A549 (cell line): ENCODE measurements around the gene DACH1. TPM values are rescaled to one million over a fixed set of nuclear protein-coding genes. Genes with fewer than 3 reads are reported as not detected.

Experiments used
- ATAC-seq, 2 experiments: fragments of 200-7000 bp in 1 of 2; fragments of >200 bp in 1 of 2; cut with Nextera tagmentation in 1 of 2; cut with Tn5 transposase in 1 of 2; 3 replicates each; pipeline versions ENCODE4 v1.8.0 to v1.9.1; 2018 to 2020; ENCODE audit warnings: mild to moderate bottlenecking in 1 of 2, moderate library complexity in 1 of 2
- CTCF ChIA-PET: fragments of 300-600 bp; sonication (Branson Sonifier 250); formaldehyde crosslinking; extraction: SDS; loops from one replicate; lab custom pipeline; 2021; ENCODE audit warnings: antibody characterized with exemption, inconsistent platforms; lab: Yijun Ruan, JAX
- POLR2A ChIA-PET: fragments of 350-600 bp; formaldehyde crosslinking; extraction: SDS; loops from one replicate; lab custom pipeline; 2021; ENCODE audit warnings: antibody characterized with exemption, inconsistent platforms; lab: Yijun Ruan, JAX
- DNase-seq, 2 experiments: peaks; one replicate each; pipeline versions ENCODE4 v3.0.0 to v3.0.0-alpha.2; 2011 to 2016; ENCODE audit warnings: low read depth in 1 of 2, low spot score in 1 of 2
- FAIRE-seq: peaks from 2 replicates; lab custom pipeline; 2011; peaks lifted over from hg19 to GRCh38; lab: Jason Lieb, UNC
- H3K27ac ChIP-seq, 2 experiments: fragments of >200 bp; sonication (Bioruptor Twin); formaldehyde crosslinking; 3 replicates each; pipeline ENCODE4 v1.5.1; 2016 to 2017
- H3K4me1 ChIP-seq: fragments of >200 bp; sonication (Bioruptor Twin); formaldehyde crosslinking; 3 replicates; pipeline ENCODE4 v1.6.1; 2016
- H3K4me2 ChIP-seq: fragments of >200 bp; sonication (Bioruptor Twin); formaldehyde crosslinking; 3 replicates; pipeline ENCODE4 v1.6.1; 2016
- H3K4me3 ChIP-seq: fragments of >200 bp; sonication (Bioruptor Twin); formaldehyde crosslinking; 3 replicates; pipeline ENCODE4 v1.5.1; 2016
- H3K9me3 ChIP-seq: fragments of >200 bp; sonication (Bioruptor Twin); formaldehyde crosslinking; 3 replicates; pipeline ENCODE4 v1.6.1; 2016
- ATOH8 ChIP-seq: fragments of 250-450 bp; sonication (Bioruptor Pico); IDR thresholded peaks from 2 replicates; pipeline ENCODE4 v1.5.0; 2020; ENCODE audit warnings: low read depth, mild to moderate bottlenecking, moderate library complexity
- BHLHE40 ChIP-seq: IDR thresholded peaks from 2 replicates; pipeline ENCODE4 v1.6.1; 2012; ENCODE audit warnings: low read depth, low read length, inconsistent platforms
- CEBPB ChIP-seq, 2 experiments: fragments of >200 bp in 1 of 2; sonication (Bioruptor Twin) in 1 of 2; formaldehyde crosslinking in 1 of 2; IDR thresholded peaks; 2 replicates each; pipeline ENCODE4 v1.6.1; 2012 to 2016
- CHD4 ChIP-seq: fragments of 200-600 bp; sonication (generic); IDR thresholded peaks from 2 replicates; pipeline ENCODE4 v1.6.1; 2016; ENCODE audit warnings: antibody characterized with exemption, mild to moderate bottlenecking, borderline replicate concordance
- E2F6 ChIP-seq: IDR thresholded peaks from 2 replicates; pipeline ENCODE4 v1.6.1; 2012; ENCODE audit warnings: low read depth, borderline replicate concordance
- ELK1 ChIP-seq: fragments of 150-350 bp; IDR thresholded peaks from 2 replicates; pipeline ENCODE4 v1.6.1; 2014; ENCODE audit warnings: low read depth, mild to moderate bottlenecking, low read length
- FOSB ChIP-seq: fragments of 250-450 bp; sonication (Bioruptor Pico); IDR thresholded peaks from 2 replicates; pipeline ENCODE4 v1.5.0; 2020; ENCODE audit warnings: mild to moderate bottlenecking, moderate library complexity
- HDAC2 ChIP-seq: fragments of 200-600 bp; sonication (generic); IDR thresholded peaks from 2 replicates; pipeline ENCODE4 v1.6.1; 2016
- JUNB ChIP-seq: fragments of >200 bp; sonication (Bioruptor Twin); formaldehyde crosslinking; IDR thresholded peaks from 2 replicates; pipeline ENCODE4 v1.6.1; 2016
- KDM1A ChIP-seq: fragments of 200-600 bp; sonication (generic); IDR thresholded peaks from 2 replicates; pipeline ENCODE4 v1.6.1; 2016; ENCODE audit warnings: low read depth, mild to moderate bottlenecking
- MAFK ChIP-seq: fragments of 450-650 bp; IDR thresholded peaks from 2 replicates; pipeline ENCODE4 v1.6.1; 2014; ENCODE audit not compliant: partially characterized antibody
- MYC ChIP-seq: IDR thresholded peaks from 2 replicates; pipeline ENCODE4 v1.6.1; 2012; ENCODE audit warnings: mild to moderate bottlenecking, inconsistent platforms, low read length, improper control_type of control experiment, borderline replicate concordance
- NPAS2 ChIP-seq: fragments of 250-450 bp; sonication (Bioruptor Pico); IDR thresholded peaks from 2 replicates; pipeline ENCODE4 v1.8.0; 2022; ENCODE audit warnings: mild to moderate bottlenecking, moderate library complexity, borderline replicate concordance
- PBX3 ChIP-seq: IDR thresholded peaks from 2 replicates; pipeline ENCODE4 v1.6.1; 2012
- PHF8 ChIP-seq: fragments of 200-600 bp; sonication (generic); IDR thresholded peaks from 2 replicates; pipeline ENCODE4 v1.6.1; 2016; ENCODE audit warnings: low read depth, mild to moderate bottlenecking, antibody characterized with exemption, moderate library complexity, borderline replicate concordance
- POLR2AphosphoS2 ChIP-seq: conservative IDR thresholded peaks from 2 replicates; pipeline ENCODE4 v1.6.1; 2012; ENCODE audit warnings: low read length, improper control_type of control experiment, inconsistent platforms
- REST ChIP-seq: fragments of 200-600 bp; sonication (generic); IDR thresholded peaks from 2 replicates; pipeline ENCODE4 v1.6.1; 2016; ENCODE audit warnings: antibody characterized with exemption, mild to moderate bottlenecking, moderate library complexity
- RNF2 ChIP-seq: fragments of 200-600 bp; sonication (generic); IDR thresholded peaks from 2 replicates; pipeline ENCODE4 v1.6.1; 2016; ENCODE audit warnings: low read depth, mild to moderate bottlenecking, antibody characterized with exemption, moderate library complexity, borderline replicate concordance
- SMC3 ChIP-seq: fragments of >200 bp; sonication (Bioruptor Twin); formaldehyde crosslinking; IDR thresholded peaks from 3 replicates; pipeline ENCODE4 v1.6.1; 2018; ENCODE audit warnings: inconsistent platforms
- SREBF2 ChIP-seq: fragments of 450-650 bp; IDR thresholded peaks from 2 replicates; pipeline ENCODE4 v1.6.1; 2014; ENCODE audit warnings: mild to moderate bottlenecking, moderate library complexity
- TFCP2L1 ChIP-seq: fragments of 250-450 bp; sonication (Bioruptor Pico); IDR thresholded peaks from 2 replicates; pipeline ENCODE4 v1.5.0; 2021; ENCODE audit warnings: mild to moderate bottlenecking
- TP53 ChIP-seq: fragments of 250-450 bp; sonication (Bioruptor Pico); IDR thresholded peaks from 2 replicates; pipeline ENCODE4 v1.5.0; 2021; ENCODE audit warnings: mild to moderate bottlenecking, moderate library complexity
- ZNF302 ChIP-seq: fragments of 250-450 bp; sonication (Bioruptor Pico); IDR thresholded peaks from 2 replicates; pipeline ENCODE4 v1.9.0; 2021; ENCODE audit warnings: inconsistent platforms, mild to moderate bottlenecking, moderate library complexity
- ZSCAN20 ChIP-seq: fragments of 250-450 bp; sonication (Bioruptor Pico); IDR thresholded peaks from 2 replicates; pipeline ENCODE4 v1.8.0; 2022; ENCODE audit warnings: mild to moderate bottlenecking, moderate library complexity
- WGBS: methylation state at CpG from one replicate; pipeline ENCODE4 v1.1.6; 2017; ENCODE audit errors: missing lambda C conversion rate; 5-methylcytosine and 5-hydroxymethylcytosine counted together
- polyA plus RNA-seq, 4 experiments: library from polyadenylated mRNA; depleted of rRNA in 3 of 4; stranded (reverse); fragments of >200 nt; fragmentation: RNase III in 1 of 4; extraction: RNeasy Plus Mini Kit Qiagen cat#74134 plus additional on column Dnase treatment in 1 of 4; gene quantifications; 2 replicates in 3 of 4; 3 replicates in 1 of 4; pipeline ENCODE4 v1.2.3, GENCODE V29; 2011 to 2017

The DACH1 gene
- polyA plus RNA-seq, 2 of the 4 experiments (the other 2 are of a cell fraction), result not detected

- no peak for TF ChIP-seq SREBF2
- TF ChIP-seq NPAS2 (CRISPR knock-in tag), result no peak
- no peak for TF ChIP-seq BHLHE40
- TF ChIP-seq, all 56 proteins: peak for 0
- Histone ChIP-seq H3K4me1 (no peaks in the 10 kb centered on the region), H3K4me2 (no peak overlapping the region), H3K9me3 (no peaks in the 10 kb centered on the region), H3K4me3 (no peak overlapping the region), H3K27ac (no peak overlapping the region)
- ATAC-seq, result no peak
- DNase-seq, result no peak
- WGBS, result 14% methylated on average over 2 of the region's 2 CpGs
- CTCF ChIA-PET, result no interaction called here
- no peak for FAIRE-seq
- POLR2A ChIA-PET, result no interaction called here
Observed at GRCh38 chr13:71587193-71587592, 279.8 kb downstream of the DACH1 start.

- DNase-seq (no peak), FAIRE-seq (no peak), ATAC-seq (no peak)
- 4% methylated on average over 5 of the region's 5 CpGs for WGBS
- no peak for TF ChIP-seq HDAC2
- no peak for TF ChIP-seq MYC
- TF ChIP-seq POLR2AphosphoS2, result no peak
- TF ChIP-seq CHD4, result no peak
- no peak for TF ChIP-seq FOSB (CRISPR knock-in tag)
- TF ChIP-seq ZSCAN20 (CRISPR knock-in tag), result no peak
- TF ChIP-seq TP53, result no peak
- TF ChIP-seq KDM1A, result no peak
- TF ChIP-seq JUNB, result no peak
- TF ChIP-seq ATOH8 (CRISPR knock-in tag), result no peak
- no peak for TF ChIP-seq MAFK
- no peak for TF ChIP-seq PBX3
- TF ChIP-seq CEBPB (IDR thresholded peaks at IDR 0.05), result no peak
- no peak for TF ChIP-seq RNF2
- POLR2A ChIA-PET, result no interaction called here
- Histone ChIP-seq H3K4me1 (no peaks in the 10 kb centered on the region), H3K9me3 (no peaks in the 10 kb centered on the region), H3K4me3 (no peak overlapping the region), H3K4me2 (no peak overlapping the region), H3K27ac (no peak overlapping the region)
- CTCF ChIA-PET, result no interaction called here
Observed at GRCh38 chr13:71583581-71583980, 283.4 kb downstream of the DACH1 start.

- ATAC-seq (no peak), FAIRE-seq (no peak), DNase-seq (no peak)
- Histone ChIP-seq H3K4me2 (no peak overlapping the region), H3K9me3 (no peaks in the 10 kb centered on the region), H3K4me1 (no peaks in the 10 kb centered on the region), H3K4me3 (no peak overlapping the region), H3K27ac (no peak overlapping the region)
- 22% methylated on average over 3 of the region's 3 CpGs for WGBS
- TF ChIP-seq SREBF2, result no peak
- TF ChIP-seq TFCP2L1 (CRISPR knock-in tag), result no peak
- no peak for TF ChIP-seq MYC
- TF ChIP-seq NPAS2 (CRISPR knock-in tag), result no peak
- TF ChIP-seq E2F6, result no peak
- TF ChIP-seq ZNF302 (CRISPR knock-in tag), result no peak
- TF ChIP-seq SMC3, result no peak
- TF ChIP-seq REST, result no peak
- TF ChIP-seq ZSCAN20 (CRISPR knock-in tag), result no peak
- TF ChIP-seq ELK1, result no peak
- TF ChIP-seq PHF8, result no peak
- ChIA-PET CTCF (no interaction called here), POLR2A (no interaction called here)
Observed at GRCh38 chr13:71580614-71581013, 286.4 kb downstream of the DACH1 start.
